GM19395 (cell line): ENCODE results near the gene CELF2.
"Not testable (repeated sequence)": the region's sequence is repeated elsewhere in the genome, so short reads cannot be mapped to it uniquely, and the experiment has no call there.

ENCODE experiments used
- ATAC-seq: cut with Tn5 transposase; IDR thresholded peaks from one replicate; pipeline ENCODE4 v1.9.1; 2021; ENCODE audit warnings: mild to moderate bottlenecking, moderate library complexity; ENCODE audit not compliant: unreplicated experiment

CELF2 gene

DNA sequence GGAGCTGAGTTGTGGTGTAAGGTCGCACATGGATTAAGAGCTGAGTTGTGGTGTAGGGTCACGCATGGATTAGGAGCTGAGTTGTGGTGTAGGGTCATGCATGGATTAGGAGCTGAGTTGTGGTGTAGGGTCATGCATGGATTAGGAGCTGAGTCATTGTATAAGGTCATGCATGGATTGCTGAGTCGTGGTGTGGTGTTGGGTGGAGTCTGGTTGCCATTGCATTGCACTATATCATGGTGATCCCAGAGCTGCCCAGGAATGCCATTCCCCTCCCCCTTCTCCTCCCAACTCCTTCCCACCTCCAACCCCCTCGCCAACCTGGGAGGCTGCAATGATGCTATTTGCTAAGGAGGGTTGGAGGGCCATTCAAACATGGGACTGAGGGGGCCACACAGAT is 349.2 kb downstream of the CELF2 start:
- ATAC-seq = not testable (repeated sequence)

DNA sequence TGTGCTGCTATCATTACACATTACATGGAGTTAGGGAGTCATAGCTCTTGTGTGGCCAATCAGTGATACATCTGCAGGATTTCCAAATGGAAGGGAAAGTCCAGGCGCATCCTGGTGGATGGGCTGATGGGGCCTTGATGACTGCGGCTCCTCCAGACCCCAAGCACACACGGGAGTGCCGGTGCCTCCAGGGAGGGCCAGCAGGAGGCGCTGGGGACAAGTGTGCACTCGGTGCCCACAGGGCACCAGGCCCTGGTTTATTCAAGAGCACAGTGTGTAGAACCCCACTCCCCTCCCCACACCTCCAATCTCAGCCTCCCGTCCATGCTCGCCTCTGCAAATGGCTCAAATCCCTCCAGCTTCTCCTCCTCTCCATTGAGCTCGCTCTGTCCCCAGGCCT is 349.8 kb downstream of the CELF2 start:
- no peak for ATAC-seq

GRCh38 chr10:11373717-11374171 is 356.1 kb downstream of the CELF2 start:
- no peak for ATAC-seq

DNA sequence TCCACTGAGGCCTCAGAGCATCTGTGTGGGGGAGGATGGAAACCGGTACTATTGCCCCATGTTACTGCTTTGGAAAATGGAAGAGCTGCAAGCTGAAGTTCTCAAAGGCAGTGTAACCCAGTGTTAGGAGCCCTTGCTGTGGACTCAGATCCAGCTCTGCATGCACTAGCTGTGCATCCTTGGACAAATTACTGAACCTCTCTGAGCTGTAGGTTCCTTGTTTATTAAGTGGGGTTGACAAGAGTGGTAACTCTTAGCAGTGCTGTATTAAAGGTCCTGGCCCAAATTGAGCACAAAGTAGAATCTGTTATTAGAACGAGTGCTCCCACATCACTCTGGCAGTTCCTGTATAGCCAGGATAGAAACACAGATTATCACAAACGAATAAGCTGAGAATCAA is 359.6 kb downstream of the CELF2 start:
- ATAC-seq = no peak

GRCh38 chr10:11378835-11379234 is 361.2 kb downstream of the CELF2 start:
- no peak for ATAC-seq

- ATAC-seq = no peak
These were observed 362.1 kb downstream of the CELF2 start for GRCh38 chr10:11379771-11380170.

GRCh38 chr10:11381023-11381422 is 363.4 kb downstream of the CELF2 start:
- no peak for ATAC-seq

DNA sequence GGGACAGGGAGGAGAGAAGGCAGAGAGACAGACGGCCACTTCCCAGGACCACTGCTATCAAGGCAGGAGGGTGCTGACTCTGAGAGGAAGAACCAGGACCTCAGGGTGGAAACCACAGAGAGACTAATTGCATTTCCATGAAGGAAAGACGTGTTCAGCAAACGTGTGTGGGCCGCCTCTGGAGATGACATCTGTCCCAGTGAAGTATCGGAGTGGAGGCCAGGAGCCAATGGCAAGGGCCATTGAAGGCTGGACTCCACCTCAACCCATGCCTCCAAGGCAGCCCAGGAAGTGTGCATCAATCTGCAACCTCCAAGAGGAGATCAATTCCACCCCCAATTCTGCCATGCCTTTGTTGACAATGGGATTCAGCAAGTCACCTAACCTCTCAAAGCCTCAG is 363.8 kb downstream of the CELF2 start:
- ATAC-seq = no peak

DNA sequence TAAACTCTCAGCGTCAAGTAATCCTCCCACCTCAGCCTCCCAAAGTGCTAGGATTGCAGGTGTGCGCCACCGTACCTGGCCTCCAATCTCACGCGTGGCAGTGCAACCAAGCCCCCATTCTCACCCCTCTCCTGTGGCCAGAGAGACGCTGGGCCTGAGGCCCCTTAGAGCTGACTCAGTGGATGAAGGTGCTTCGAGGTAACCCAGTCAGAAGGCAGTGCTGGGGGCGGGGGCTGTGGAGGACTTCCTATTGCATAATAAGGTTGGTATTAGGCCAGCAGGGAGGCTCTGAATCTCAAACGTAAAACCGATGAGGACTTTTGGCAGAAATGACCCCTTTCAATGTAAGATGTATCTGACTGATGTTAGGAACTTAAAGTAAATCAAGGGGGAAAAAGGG is 364.5 kb downstream of the CELF2 start:
- ATAC-seq = no peak

- ATAC-seq = no peak
These were observed 368.4 kb downstream of the CELF2 start for GRCh38 chr10:11386044-11386443.
